ENCODE data around the gene CHST14.

Gene CHST14

GRCh38 chr15:40506964-40507571, 36.3 kb downstream of the CHST14 start:
- peak; percentile 70 for TF ChIP-seq CTCF (conservative IDR thresholded peaks at IDR 0.05; ENCODE audit: low read length)
- peak overlapping the region; percentile 33 for H3K4me3 ChIP-seq (ENCODE audit: low read length)
- DNase-seq (ENCODE audit: low read depth), result peak; percentile 63

- no peak overlapping the region for H3K4me3 ChIP-seq (ENCODE audit: low read length)
- no peak for DNase-seq (ENCODE audit: low read depth)
- TF ChIP-seq CTCF (conservative IDR thresholded peaks at IDR 0.05; ENCODE audit: low read length), result no peak
Observed at GRCh38 chr15:40508216-40508615, 37.4 kb downstream of the CHST14 start.

DNA sequence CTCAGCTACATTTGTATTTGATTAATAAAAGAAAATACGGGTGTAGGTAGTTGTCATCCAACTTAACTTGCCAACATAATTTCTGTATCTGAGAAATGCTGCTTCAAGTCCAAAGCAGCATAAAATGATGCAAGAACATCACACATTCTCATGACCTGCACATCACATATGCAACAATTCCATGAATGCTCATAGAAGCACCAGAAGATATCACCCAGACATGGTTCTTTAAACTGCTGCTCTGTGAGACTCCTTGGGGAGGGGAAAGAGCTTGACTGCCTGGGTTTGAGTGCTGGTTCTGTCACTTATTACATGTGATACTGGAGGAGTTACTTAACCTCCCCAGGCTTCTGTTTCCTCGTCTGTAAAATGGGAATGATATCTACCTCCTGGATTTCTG, 39.4 kb downstream of the CHST14 start:
- no peak overlapping the region for H3K4me3 ChIP-seq (ENCODE audit: low read length)
- no peak for TF ChIP-seq CTCF (conservative IDR thresholded peaks at IDR 0.05; ENCODE audit: low read length)
- peak; percentile 35 for DNase-seq (ENCODE audit: low read depth)

DNA sequence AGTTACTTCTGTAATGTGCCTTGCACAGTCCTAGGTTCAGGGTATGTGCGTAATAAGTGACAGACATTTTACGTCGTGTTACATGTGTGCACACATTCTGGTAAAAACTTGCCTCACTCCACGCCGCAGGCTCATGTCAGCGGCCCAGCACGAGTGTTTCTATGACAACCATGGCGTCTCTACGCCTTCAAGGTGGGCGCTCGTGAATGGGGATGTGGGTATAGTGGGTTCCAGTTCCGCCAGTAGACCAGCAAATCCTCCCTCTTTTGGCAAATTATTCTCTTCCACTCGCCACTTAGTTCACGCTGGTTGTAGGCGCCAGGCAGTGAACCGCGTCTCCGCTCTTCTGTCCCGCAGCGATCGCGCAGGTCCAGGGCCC, 40.3 kb downstream of the CHST14 start:
- TF ChIP-seq CTCF (conservative IDR thresholded peaks at IDR 0.05; ENCODE audit: low read length), result no peak
- DNase-seq (ENCODE audit: low read depth), result peak; percentile 15
- H3K4me3 ChIP-seq (ENCODE audit: low read length), result peak overlapping the region; percentile 60

GRCh38 chr15:40511472-40512133, 40.8 kb downstream of the CHST14 start:
- peak; percentile 35 for DNase-seq (ENCODE audit: low read depth)
- H3K4me3 ChIP-seq (ENCODE audit: low read length), result peak overlapping the region; percentile 60
- no peak for TF ChIP-seq CTCF (conservative IDR thresholded peaks at IDR 0.05; ENCODE audit: low read length)

DNA sequence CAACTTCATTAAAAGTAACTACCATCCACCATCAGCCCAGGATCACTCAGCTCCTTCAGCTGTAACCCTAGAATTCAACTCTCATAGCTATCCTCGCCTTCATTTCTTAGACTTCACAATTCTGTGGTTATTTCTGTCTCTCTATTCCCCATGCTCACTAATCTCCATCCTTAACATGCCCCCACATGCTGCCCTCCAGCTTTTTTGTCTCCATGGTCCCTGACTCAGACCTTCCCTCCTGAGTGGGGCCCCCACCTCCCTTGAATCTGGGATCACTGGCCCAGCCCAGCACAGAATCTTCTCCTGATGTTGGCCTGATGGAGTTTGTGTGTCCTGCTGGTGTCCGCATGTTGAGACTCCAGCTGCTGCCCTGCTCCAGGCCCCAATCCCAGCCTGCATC, 41.7 kb downstream of the CHST14 start:
- DNase-seq (ENCODE audit: low read depth), result no peak
- no peak for TF ChIP-seq CTCF (conservative IDR thresholded peaks at IDR 0.05; ENCODE audit: low read length)
- no peak overlapping the region for H3K4me3 ChIP-seq (ENCODE audit: low read length)

DNA sequence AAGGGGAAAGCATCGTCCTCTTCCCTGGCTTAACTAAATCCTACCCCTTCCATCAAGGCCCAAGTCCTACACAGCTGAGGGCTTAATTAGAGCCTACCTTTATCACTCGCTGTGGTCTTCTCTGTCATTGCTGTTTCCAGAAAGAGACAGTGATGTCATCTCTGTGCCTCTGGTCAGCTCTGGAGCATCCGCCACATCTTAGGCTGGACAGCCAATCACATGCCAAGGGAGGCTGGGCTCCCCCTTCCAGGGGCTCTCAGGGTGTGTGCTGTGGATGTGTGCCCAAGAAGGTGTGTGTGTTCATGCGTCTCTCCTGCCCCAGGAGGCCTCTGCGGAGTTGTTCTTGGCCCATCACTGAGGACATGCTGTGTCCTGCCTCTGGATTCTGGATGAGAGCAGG, 42.8 kb downstream of the CHST14 start:
- H3K4me3 ChIP-seq (ENCODE audit: low read length), result no peak overlapping the region
- TF ChIP-seq CTCF (conservative IDR thresholded peaks at IDR 0.05; ENCODE audit: low read length), result no peak
- no peak for DNase-seq (ENCODE audit: low read depth)

Data from AG10803 (cell line).